GM13976 (cell line): Measurements from ENCODE around the gene DAPK2.

ENCODE experiments used
- DNase-seq: peaks from one replicate; pipeline ENCODE4 v3.0.0; 2012; ENCODE audit warnings: low spot score
- in situ Hi-C: fragments of 300-500 bp; cut with MboI; formaldehyde crosslinking; loops from one replicate; pipeline ENCODE4 v1.12.0; 2022; ENCODE audit warnings: low sequenced_read_pairs, mixed read lengths, inconsistent platforms; ENCODE audit not compliant: unreplicated experiment
- TF ChIP-seq, protein P1 (sequence below): IDR thresholded peaks from 2 replicates; pipeline ENCODE4 v1.5.1; 2012; ENCODE audit warnings: borderline replicate concordance, mild to moderate bottlenecking; ENCODE audit not compliant: insufficient read depth; ENCODE audit errors: extremely low read depth, missing control alignments, control extremely low read depth

The DAPK2 gene

DNA sequence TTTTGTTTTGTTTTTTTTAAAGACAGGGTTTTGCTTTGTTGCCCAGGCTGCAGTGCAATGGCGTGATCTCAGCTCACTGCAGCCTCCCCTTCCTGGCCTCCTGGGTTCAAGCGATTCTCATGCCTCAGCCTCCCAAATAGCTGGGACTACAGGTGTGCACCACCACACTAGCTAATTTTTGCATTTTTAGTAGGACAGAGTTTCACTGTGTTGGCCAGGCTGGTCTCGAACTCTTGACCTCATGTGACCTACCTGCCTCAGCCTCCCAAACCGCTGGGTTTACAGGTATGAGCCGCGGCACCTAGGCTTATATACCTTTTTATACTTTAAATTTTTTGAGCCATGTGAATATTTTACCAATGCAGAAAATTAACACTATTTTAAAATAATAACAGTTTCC, 155.7 kb downstream of the DAPK2 start:
- TF ChIP-seq, protein P1, sequence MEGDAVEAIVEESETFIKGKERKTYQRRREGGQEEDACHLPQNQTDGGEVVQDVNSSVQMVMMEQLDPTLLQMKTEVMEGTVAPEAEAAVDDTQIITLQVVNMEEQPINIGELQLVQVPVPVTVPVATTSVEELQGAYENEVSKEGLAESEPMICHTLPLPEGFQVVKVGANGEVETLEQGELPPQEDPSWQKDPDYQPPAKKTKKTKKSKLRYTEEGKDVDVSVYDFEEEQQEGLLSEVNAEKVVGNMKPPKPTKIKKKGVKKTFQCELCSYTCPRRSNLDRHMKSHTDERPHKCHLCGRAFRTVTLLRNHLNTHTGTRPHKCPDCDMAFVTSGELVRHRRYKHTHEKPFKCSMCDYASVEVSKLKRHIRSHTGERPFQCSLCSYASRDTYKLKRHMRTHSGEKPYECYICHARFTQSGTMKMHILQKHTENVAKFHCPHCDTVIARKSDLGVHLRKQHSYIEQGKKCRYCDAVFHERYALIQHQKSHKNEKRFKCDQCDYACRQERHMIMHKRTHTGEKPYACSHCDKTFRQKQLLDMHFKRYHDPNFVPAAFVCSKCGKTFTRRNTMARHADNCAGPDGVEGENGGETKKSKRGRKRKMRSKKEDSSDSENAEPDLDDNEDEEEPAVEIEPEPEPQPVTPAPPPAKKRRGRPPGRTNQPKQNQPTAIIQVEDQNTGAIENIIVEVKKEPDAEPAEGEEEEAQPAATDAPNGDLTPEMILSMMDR: no peak

GRCh38 chr15:63889831-63890230, 156.5 kb downstream of the DAPK2 start:
- TF ChIP-seq, protein P1: no peak
- no peak for DNase-seq
- in situ Hi-C loops: loop anchor here (10.0 to 25.0 kb wide), 2 partner anchors 125 to 278 kb away; no protein-coding TSS in a partner anchor

More for the DNA sequence above, 155.7 kb downstream of the DAPK2 start:
- in situ Hi-C loops: loop anchor here (25.0 kb wide), 1 partner anchor 278 kb away; no protein-coding TSS in a partner anchor
- DNase-seq: no peak

DNA sequence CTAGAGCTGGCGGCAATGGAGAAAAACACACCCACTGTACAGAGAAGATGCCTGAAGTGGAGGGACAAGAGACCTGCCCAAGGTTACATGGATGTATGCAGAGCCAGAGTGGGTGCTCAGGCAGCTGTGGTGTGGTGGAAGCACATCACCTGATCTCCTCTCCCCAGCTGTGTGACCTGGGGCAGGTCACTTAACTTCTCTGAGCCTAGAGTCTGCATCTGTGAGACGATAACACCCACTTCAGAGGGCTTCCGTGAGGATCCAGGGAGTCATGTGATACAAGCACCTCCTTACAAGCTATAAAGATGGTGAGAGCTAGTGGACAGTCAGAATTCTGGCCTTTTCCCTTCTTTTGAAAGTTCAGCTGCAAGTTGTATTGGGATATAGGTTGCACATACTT, 157.5 kb downstream of the DAPK2 start:
- TF ChIP-seq, protein P1: no peak

DNA sequence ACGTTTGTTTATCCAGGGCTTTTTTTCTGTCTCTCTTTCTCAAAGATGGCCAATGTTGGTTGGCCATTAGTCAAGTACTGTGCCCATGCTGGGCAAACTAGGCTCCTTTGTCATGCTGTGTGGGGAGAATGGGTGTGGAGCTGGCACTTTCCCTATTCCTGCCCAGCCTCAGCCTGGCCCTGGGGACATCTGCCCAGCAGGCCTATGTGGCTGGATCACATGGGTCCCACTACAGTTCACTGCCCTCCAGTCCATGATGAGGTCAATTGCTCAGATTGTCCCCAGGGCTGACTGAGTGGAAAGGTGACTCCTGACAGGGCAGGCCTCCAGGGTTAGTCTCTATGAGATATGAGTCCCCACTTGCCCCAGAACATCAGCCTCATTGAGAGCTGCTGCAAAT, 158.1 kb downstream of the DAPK2 start:
- TF ChIP-seq, protein P1: no peak
- no peak for DNase-seq
- in situ Hi-C loops: loop anchor here (10.0 to 25.0 kb wide), 2 partner anchors 123 to 276 kb away; no protein-coding TSS in a partner anchor

More for the DNA sequence above, 157.5 kb downstream of the DAPK2 start:
- no peak for DNase-seq
- in situ Hi-C loops: loop anchor here (10.0 to 25.0 kb wide), 2 partner anchors 124 to 277 kb away; no protein-coding TSS in a partner anchor

DNA sequence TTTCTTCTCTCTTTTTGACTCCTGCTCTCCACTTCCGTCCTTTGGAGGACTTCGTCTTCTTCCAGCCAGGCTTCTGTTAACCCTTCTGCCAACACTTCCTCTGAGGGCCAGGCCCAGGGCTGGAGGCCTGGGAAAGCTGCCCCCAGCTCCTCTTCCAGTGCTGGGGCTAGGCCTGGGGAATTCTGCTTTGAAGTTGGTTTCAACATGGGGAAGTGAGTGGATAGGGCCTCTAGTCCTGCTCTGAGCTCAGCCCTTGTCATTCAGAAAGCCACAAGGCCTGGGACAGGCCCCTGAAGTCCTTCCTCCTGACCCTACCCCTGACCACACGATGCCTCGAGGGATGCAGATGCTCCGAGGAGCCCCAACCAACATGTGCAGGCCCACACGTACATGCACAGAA, 158.7 kb downstream of the DAPK2 start:
- DNase-seq: no peak
- TF ChIP-seq, protein P1: no peak
- in situ Hi-C loops: loop anchor here (10.0 to 25.0 kb wide), 2 partner anchors 123 to 275 kb away; no protein-coding TSS in a partner anchor

GRCh38 chr15:63884953-63885352, 161.3 kb downstream of the DAPK2 start:
- DNase-seq: no peak
- TF ChIP-seq, protein P1: no peak
- in situ Hi-C loops: loop anchor here (10.0 to 25.0 kb wide), 2 partner anchors 120 to 273 kb away; no protein-coding TSS in a partner anchor

DNA sequence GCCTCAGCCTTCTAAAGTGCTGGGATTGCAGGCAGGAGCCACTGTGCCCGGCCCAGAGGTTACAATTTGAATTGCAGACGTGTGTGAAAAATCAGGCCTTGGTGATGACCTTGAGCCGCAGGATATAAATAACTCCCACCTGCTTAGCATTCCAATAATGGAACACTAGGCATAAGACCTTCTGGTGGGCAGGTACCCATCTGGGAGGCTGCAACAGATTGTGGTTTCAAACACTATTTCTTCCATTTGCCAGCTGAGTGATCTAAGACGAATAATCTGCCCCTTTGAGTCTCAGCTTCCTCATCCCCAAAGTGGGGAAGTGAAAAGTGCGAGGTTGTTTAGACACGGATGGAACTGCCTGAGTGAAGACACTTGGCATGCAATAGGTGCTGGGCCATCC, 164.9 kb downstream of the DAPK2 start:
- no peak for DNase-seq
- in situ Hi-C loops: loop anchor here (10.0 to 25.0 kb wide), 2 partner anchors 117 to 269 kb away; no protein-coding TSS in a partner anchor
- TF ChIP-seq, protein P1: no peak
